Activated CD4-positive, alpha-beta T cell treated with anti-CD3 and anti-CD28 coated beads, Interleukin-2, Interleukin-4, amounts not matched to agents 100 ng/mL and 50 ng/mL, durations not matched to agents 16 hours and 8 hours (primary cell): ENCODE measurements around the gene NEK1.

Experiments
- DNase-seq: peaks from one replicate; pipeline ENCODE4 v3.0.0-alpha.2; 2020; ENCODE audit warnings: low spot score

The NEK1 gene

DNA sequence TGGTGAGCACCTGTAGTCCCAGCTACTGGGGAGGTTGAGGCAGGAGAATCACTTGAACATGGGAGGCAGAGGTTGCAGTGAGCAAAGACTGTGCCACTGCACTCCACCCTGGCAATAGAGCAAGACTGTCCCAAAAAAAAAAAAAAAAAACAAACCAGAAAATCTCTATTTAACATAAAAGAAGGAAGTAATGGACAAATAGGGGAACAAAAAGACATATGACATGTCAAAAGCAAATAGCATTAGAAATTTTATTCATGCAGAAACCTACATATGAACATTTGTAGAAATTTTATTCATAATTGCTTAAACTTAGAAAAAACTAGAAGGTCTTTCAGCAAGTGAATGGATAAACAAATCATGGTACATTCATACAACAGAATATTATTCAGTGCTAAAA, 244.6 kb downstream of the NEK1 start:
- no peak for DNase-seq

DNA sequence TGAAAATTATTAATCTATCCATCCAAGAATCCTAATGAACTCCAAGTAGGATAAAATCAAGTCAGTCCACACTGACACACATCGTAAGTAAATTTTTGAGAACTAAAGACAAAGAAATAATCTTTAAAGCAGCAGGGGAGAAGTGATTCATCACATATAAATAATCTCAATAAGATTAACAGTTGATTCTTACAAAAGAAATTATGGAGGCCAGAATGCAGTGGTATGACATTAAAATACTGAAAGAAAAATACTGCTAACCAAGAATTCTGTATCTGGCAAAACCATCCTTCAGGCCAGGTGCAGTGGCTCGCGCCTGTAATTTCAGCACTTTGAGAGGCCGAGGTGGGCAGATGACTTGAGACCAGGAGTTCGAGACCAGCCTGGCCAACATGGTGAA, 245.6 kb downstream of the NEK1 start:
- DNase-seq: no peak

DNA sequence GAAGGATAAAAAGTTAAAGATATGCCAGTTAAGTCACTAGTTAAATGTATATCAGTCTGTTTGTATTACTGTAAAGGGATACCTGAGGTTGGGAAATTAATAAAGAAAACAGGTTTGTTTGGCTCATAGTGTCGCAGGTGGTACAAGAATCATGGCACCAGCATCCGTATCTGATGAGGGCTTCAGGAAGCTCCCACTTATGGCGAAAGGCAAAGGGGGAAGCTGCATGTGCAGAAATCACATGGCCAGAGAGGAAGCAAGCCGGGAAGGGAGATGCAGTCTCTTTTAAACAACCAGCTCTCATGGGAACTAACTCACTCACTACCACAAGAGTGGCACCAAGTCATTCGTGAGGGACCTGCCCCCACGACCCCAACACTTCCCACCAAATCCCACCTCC, 249.8 kb downstream of the NEK1 start:
- DNase-seq: no peak

DNA sequence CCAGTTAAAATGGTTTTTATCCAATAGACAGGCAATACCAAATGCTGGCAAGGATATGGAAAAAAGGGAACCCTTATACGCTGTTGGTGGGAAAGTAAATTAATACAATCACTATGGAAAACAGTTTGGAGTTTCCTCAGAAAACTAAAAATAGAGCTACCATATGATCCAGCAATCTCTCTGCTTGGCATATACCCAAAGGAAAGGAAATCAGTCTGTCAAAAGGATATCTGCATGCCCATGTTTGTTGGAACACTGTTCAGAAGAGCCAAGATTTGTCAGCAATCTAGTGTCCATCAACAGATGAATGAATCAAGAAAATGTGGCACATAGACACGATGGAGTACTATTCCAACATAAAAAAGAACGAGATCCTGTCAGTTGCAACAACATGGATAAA, 250.6 kb downstream of the NEK1 start:
- no peak for DNase-seq

DNA sequence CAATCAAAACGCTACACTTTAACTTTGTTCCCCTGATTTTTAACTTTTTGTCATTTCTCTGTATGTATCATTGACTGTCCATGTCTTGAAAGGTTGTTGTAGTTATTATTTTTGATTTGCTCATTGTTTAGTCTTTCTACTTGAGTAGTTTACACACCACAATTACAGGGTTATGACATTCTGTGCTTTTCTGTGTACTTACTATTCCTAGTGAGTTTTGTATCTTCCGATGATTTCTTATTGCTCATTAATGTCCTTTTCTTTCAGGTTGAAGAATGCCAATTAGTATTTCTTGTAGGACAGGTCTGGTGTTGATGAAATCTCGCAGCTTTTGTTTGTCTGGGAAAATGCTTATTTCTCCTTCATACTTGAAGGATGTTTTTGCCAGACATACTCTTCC, 252.4 kb downstream of the NEK1 start:
- DNase-seq: no peak

DNA sequence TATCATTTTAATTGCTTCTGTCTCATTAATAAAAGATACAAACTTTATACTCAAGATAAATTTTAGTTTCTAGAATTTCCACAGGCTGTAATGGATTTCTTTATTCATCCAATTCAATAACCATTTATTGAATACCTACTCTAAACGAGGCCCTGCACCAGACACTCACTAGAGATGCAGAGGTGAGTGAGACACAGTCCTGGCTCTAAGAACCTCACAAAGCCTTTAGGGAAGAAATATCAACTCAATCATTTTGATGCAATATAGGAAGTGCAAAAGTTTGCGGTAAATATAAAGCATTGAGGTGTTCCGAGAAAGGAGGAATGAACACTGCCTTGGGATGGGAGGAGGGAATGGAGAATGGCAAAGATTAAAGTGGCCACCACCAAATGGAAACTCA, 260.0 kb downstream of the NEK1 start:
- DNase-seq: no peak

DNA sequence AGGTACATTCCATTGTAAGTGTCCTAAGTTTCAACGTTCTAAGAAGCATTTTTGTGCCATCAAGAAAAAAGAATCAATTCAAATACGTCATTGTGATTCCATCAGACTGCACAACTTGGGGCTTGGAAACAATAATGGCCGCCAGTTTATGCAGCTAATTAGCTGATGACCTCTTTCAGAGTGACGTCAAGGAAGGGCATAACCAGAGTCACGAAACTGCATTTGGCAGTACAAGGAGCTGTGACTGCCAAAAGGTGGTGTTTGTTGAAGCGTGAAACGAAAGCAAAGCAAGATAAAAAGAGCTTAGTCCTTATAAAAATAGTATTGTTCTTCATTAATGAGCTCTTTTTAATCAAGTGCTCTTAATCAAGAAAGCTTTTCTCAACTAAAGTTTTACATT, 260.5 kb downstream of the NEK1 start:
- no peak for DNase-seq

DNA sequence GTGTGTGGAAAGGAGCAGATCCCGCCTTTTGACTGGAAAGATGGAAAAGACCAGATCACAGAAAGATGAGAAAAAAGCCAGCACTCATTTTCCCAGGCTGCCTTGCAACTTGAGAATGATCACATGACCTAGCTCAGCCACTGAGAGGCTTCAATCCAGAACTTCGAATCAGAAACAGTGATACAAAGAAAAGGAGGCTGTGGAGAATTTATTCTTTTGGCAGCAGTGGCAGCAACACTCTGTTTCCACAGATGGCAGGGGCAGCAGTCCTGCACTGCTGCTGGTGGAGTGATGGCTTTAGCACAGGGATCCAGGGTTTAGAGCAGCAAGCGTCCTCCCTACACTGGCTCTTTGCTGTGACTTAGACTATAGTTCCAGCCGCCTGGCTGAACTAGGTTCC, 263.8 kb downstream of the NEK1 start:
- no peak for DNase-seq

DNA sequence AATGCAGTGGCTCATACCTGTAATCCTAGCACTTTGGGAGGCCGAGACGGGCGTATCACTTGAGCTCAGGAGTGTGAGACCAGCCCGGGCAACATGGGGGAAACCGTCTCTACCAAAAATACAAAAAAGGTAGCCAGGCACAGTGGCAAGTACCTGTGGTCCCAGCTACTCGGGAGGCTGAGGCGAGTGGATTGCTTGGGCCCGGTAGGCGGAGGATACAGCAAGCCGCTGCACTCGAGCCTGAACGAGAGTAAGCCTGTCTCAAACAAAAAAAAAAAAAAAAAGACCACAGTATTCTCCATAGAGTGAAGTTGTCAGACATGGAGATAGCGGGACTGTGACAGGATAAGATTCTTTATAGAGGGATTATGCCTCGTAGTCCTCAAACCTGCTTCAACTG, 265.5 kb downstream of the NEK1 start:
- no peak for DNase-seq

DNA sequence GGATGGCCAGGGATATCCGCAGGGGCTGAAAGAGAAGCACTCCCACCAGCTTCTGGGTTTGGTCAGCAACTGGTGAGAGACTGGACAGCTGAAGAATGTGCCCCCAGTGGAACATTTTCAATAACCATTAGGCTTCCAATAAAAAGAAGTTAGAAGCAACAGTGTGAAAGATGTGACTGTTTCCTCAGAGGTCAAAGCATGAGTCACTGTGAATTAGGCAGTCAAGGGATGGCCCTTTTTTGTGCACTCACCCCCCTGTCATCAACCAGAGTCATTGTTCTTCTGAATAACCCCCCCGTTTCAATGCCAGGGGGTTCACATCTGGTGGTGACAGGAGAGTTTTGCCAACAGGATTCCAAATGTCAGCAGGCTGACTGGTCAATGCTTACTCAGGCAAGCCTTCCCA, 267.1 kb downstream of the NEK1 start:
- no peak for DNase-seq
